OCI-LY7 (cell line): ENCODE results near the gene TST.

Experiments used
- CTCF ChIP-seq: fragments of 200-600 bp; sonication (generic); conservative IDR thresholded peaks from 2 replicates; pipeline ENCODE4 v1.5.1; 2014; ENCODE audit warnings: mild to moderate bottlenecking, antibody characterized with exemption, low read length, moderate library complexity, mixed read lengths
- EZH2phosphoT487 ChIP-seq: fragments of 200-600 bp; sonication (generic); IDR thresholded peaks from 2 replicates; pipeline ENCODE4 v1.6.1; 2018; ENCODE audit warnings: low read depth, borderline replicate concordance, mild to moderate bottlenecking, mixed run types, antibody characterized with exemption, low read length, moderate library complexity, mixed read lengths

- no peak for TF ChIP-seq CTCF
- TF ChIP-seq EZH2phosphoT487: no peak
These were observed 12.9 kb upstream of the TST start for GRCh38 chr22:37032134-37032534.
